AG10803 (cell line): ENCODE results near the gene RAB3B.
A peak's percentile ranks its signal among the peaks of the same experiment; 100 is the strongest.
"Not testable (repeated sequence)": the region's sequence is repeated elsewhere in the genome, so short reads cannot be mapped to it uniquely, and the experiment has no call there.

Experiments used
- DNase-seq: peaks from one replicate; pipeline ENCODE4 v3.0.0; 2010; ENCODE audit warnings: low read depth
- H3K4me3 ChIP-seq: 2 replicates; pipeline ENCODE4 v1.5.1; 2011; ENCODE audit warnings: mild to moderate bottlenecking, low read length, control low read depth
- CTCF ChIP-seq: conservative IDR thresholded peaks from 2 replicates; pipeline ENCODE4 v1.5.1; 2011; ENCODE audit warnings: mild to moderate bottlenecking, low read length, control low read depth, inconsistent platforms

The RAB3B gene

GRCh38 chr1:51906306-51907078 lies 84.0 kb downstream of the RAB3B start:
- DNase-seq: peak; percentile 68

GRCh38 chr1:51902456-51902855 lies 88.0 kb downstream of the RAB3B start:
- H3K4me3 ChIP-seq: no peak overlapping the region
- no peak for DNase-seq
- no peak for TF ChIP-seq CTCF

More at GRCh38 chr1:51906306-51907078, 84.0 kb downstream of the RAB3B start:
- no peak for TF ChIP-seq CTCF
- no peak overlapping the region for H3K4me3 ChIP-seq

- no peak for DNase-seq
Observed at GRCh38 chr1:51901151-51901550, 89.3 kb downstream of the RAB3B start.

GRCh38 chr1:51899022-51899421 lies 91.5 kb downstream of the RAB3B start:
- no peak for TF ChIP-seq CTCF
- no peak for DNase-seq
- H3K4me3 ChIP-seq: no peak overlapping the region

More at GRCh38 chr1:51901151-51901550, 89.3 kb downstream of the RAB3B start:
- H3K4me3 ChIP-seq: no peak overlapping the region
- no peak for TF ChIP-seq CTCF

- TF ChIP-seq CTCF: no peak
- DNase-seq: peak; percentile 97
- no peak overlapping the region for H3K4me3 ChIP-seq
Observed at GRCh38 chr1:51898090-51898734, 92.3 kb downstream of the RAB3B start.

- H3K4me3 ChIP-seq: no peak overlapping the region
- DNase-seq: peak; percentile 97
- TF ChIP-seq CTCF: no peak
Observed at GRCh38 chr1:51897699-51898031, 92.8 kb downstream of the RAB3B start.

- not testable (repeated sequence) for H3K4me3 ChIP-seq, DNase-seq
Observed at GRCh38 chr1:51894748-51895147, 95.8 kb downstream of the RAB3B start.
